ENCODE data around the gene CFAP97.

GRCh38 chr4:185249105-185249504 is 45.3 kb upstream of the CFAP97 start:
- TF ChIP-seq CTCF (IDR thresholded peaks at IDR 0.05) (no peak), EZH2 (IDR thresholded peaks at IDR 0.05; ENCODE audit: borderline replicate concordance, insufficient read depth, low read depth, low read length, poor library complexity, severe bottlenecking) (no peak)
